CD8-positive, alpha-beta memory T cell (primary cell): ENCODE data around the gene ADO. TPM values are rescaled to one million over a fixed set of nuclear protein-coding genes. Genes with fewer than 3 reads are reported as not detected.
A peak's percentile ranks its signal among the peaks of the same experiment; 100 is the strongest.
"Not testable (repeated sequence)": the region's sequence is repeated elsewhere in the genome, so short reads cannot be mapped to it uniquely, and the experiment has no call there.

Experiments
- CTCF ChIA-PET: fragments of 350-600 bp; sonication (Branson Sonifier 250); formaldehyde crosslinking; loops from one replicate; lab custom pipeline; 2021; ENCODE audit warnings: antibody characterized with exemption; lab: Charles Lee
- POLR2A ChIA-PET: fragments of 350-600 bp; sonication (Branson Sonifier 250); formaldehyde crosslinking; loops from one replicate; lab custom pipeline; 2021; ENCODE audit warnings: antibody characterized with exemption; lab: Charles Lee
- DNase-seq, 5 donors: peaks; one replicate each; pipeline versions ENCODE4 v3.0.0 to v3.0.0-alpha.2; 2020 to 2022; ENCODE audit warnings: mixed read lengths in 1 of 5
- H3K27ac ChIP-seq: one replicate; pipeline ENCODE4 v1.7.0; 2013; ENCODE audit warnings: low read depth, mild to moderate bottlenecking, low read length, moderate library complexity
- H3K27me3 ChIP-seq: 2 replicates; pipeline ENCODE4 v1.7.0; 2013; ENCODE audit warnings: low read length, mild to moderate bottlenecking; ENCODE audit not compliant: insufficient read depth, poor library complexity, severe bottlenecking
- H3K36me3 ChIP-seq: 2 replicates; pipeline ENCODE4 v1.7.0; 2013; ENCODE audit warnings: mild to moderate bottlenecking, low read length, moderate library complexity; ENCODE audit not compliant: insufficient read depth
- H3K4me1 ChIP-seq: 2 replicates; pipeline ENCODE4 v1.7.0; 2013; ENCODE audit warnings: mild to moderate bottlenecking, low read length, moderate library complexity; ENCODE audit not compliant: insufficient read depth
- H3K4me3 ChIP-seq: 2 replicates; pipeline ENCODE4 v1.7.0; 2013; ENCODE audit warnings: mild to moderate bottlenecking, low read length
- H3K9me3 ChIP-seq: 2 replicates; pipeline ENCODE4 v1.7.0; 2013; ENCODE audit warnings: mild to moderate bottlenecking, low read length
- H3K27ac Mint-ChIP-seq, 8 donors: one replicate each; pipeline ENCODE4 v1.8.0; 2020 to 2021; ENCODE audit warnings: mixed read lengths in 8 of 8, mild to moderate bottlenecking in 6 of 8, inconsistent platforms in 3 of 8, moderate library complexity in 3 of 8
- H3K27me3 Mint-ChIP-seq, 2 donors: one replicate each; pipeline ENCODE4 v1.8.0; 2020 to 2021; ENCODE audit warnings: mixed read lengths in 2 of 2, mild to moderate bottlenecking in 1 of 2, moderate library complexity in 1 of 2
- H3K36me3 Mint-ChIP-seq, 3 donors: one replicate each; pipeline ENCODE4 v1.8.0; 2020 to 2021; ENCODE audit warnings: mixed read lengths in 3 of 3, inconsistent platforms in 1 of 3, mild to moderate bottlenecking in 1 of 3
- H3K4me1 Mint-ChIP-seq, 3 donors: one replicate each; pipeline ENCODE4 v1.8.0; 2020 to 2021; ENCODE audit warnings: mixed read lengths in 3 of 3, inconsistent platforms in 1 of 3, mild to moderate bottlenecking in 1 of 3
- H3K4me3 Mint-ChIP-seq, 7 donors: one replicate each; pipeline ENCODE4 v1.8.0; 2020 to 2021; ENCODE audit warnings: mixed read lengths in 7 of 7, mild to moderate bottlenecking in 6 of 7, moderate library complexity in 4 of 7, inconsistent platforms in 2 of 7
- H3K9me3 Mint-ChIP-seq, 5 donors: one replicate each; pipeline ENCODE4 v1.8.0; 2020 to 2022; ENCODE audit warnings: mixed read lengths in 5 of 5, mild to moderate bottlenecking in 3 of 5, moderate library complexity in 2 of 5, inconsistent platforms in 1 of 5
- polyA plus RNA-seq: library from polyadenylated mRNA; unstranded; fragments of 300-500 nt; fragmentation: Illumina TruSeq; gene quantifications from one replicate; pipeline ENCODE4 v1.2.3, GENCODE V29; 2021
- total RNA-seq, 2 experiments: library from RNA; stranded (reverse); gene quantifications; one replicate each; pipeline ENCODE4 v1.2.3, GENCODE V29; 2021

The ADO gene
- total and polyA plus RNA-seq, 3 experiments from 2014 or later, result 2.8 to 39.4 (median 38.4) TPM

DNA sequence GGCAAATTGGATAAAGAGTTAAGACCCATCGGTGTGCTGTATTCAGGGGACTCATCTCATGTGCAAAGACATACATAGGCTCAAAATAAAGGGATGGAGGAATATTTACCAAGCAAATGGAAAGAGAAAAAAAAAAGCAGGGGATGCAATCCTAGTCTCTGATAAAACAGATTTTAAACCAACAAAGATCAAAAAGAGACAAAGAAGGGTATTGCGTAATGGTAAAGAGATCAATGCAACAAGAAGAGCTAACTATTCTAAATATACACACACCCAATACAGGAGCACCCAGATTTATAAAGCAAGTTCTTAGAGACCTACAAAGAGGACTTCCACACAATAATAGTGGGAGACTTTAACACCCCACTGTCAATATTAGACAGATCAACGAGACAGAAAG, 20.0 kb upstream of the ADO start:
- H3K4me1 ChIP-seq, H3K27me3 Mint-ChIP-seq, H3K36me3 ChIP-seq, H3K4me3 ChIP-seq, POLR2A ChIA-PET, DNase-seq, H3K9me3 ChIP-seq, CTCF ChIA-PET, H3K27me3 ChIP-seq, H3K27ac ChIP-seq, H3K4me3 Mint-ChIP-seq: not testable (repeated sequence)
- H3K9me3 Mint-ChIP-seq, result peaks cover 4 to 16% (median 7%) of the 10 kb centered on the region in 5 donors
- H3K27ac Mint-ChIP-seq, result peak overlapping the region in 1 of 8 donors; percentile 7
- H3K4me1 Mint-ChIP-seq, result peaks cover 7 to 15% (median 9%) of the 10 kb centered on the region in 3 donors
- peaks cover 0 to 24% (median 1%) of the 10 kb centered on the region in 3 donors for H3K36me3 Mint-ChIP-seq

DNA sequence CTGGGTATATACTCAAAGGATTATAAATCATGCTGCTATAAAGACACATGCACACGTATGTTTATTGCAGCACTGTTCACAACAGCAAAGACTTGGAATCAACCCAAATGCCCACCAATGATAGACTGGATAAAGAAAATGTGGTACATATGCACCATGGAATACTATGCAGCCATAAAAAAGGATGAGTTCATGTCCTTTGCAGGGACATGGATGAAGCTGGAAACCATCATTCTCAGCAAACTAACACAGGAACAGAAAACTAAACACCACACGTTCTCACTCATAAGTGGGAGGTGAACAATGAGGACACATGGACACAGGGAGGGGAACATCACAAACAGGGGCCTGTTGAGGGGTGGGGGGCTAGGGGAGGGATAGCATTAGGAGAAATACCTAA, 16.2 kb upstream of the ADO start:
- H3K9me3 Mint-ChIP-seq, result peaks cover 4 to 16% (median 7%) of the 10 kb centered on the region in 5 donors
- H3K4me1 Mint-ChIP-seq, H3K27me3 Mint-ChIP-seq, H3K27me3 ChIP-seq, H3K9me3 ChIP-seq, H3K4me1 ChIP-seq, H3K4me3 ChIP-seq, H3K27ac ChIP-seq, POLR2A ChIA-PET, DNase-seq, H3K4me3 Mint-ChIP-seq, H3K36me3 ChIP-seq, CTCF ChIA-PET, H3K27ac Mint-ChIP-seq: not testable (repeated sequence)
- peaks cover 0 to 24% (median 1%) of the 10 kb centered on the region in 3 donors for H3K36me3 Mint-ChIP-seq

DNA sequence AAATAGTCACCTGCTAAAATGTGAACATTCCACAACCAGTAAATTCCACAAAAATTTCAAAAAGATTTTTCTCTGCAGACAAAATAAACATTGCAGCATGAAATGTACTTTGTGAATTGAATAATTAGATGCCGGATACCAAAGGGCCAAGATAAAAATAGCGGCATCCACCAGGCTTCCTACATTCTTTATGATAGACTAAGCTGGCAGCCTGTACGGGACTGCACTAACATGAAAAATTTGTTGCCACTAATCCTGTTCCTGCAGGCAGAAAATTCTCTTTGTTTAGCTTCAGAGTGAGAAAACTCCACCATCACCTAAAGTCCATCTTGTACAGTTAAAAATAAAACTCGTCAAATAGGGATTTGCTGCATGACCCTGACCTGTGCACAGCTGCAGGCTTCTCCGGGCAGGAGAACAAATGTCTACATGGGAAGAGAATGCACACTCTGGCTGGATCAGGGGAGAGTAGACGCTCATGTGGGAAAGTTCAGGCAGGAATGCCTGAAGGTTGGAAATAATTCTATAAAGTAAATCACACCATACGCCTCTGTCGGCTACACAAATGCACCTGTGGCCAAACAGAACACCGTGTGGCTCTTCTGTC, 15.6 kb upstream of the ADO start:
- Histone ChIP-seq H3K36me3 (no peaks in the 10 kb centered on the region), H3K27ac (no peak overlapping the region), H3K9me3 (no peaks in the 10 kb centered on the region), H3K4me1 (no peaks in the 10 kb centered on the region), H3K27me3 (no peaks in the 10 kb centered on the region), H3K4me3 (no peak overlapping the region)
- DNase-seq, result no peak
- Mint-ChIP-seq H3K9me3 (peaks cover 4 to 13% (median 7%) of the 10 kb centered on the region in 5 donors), H3K36me3 (peaks cover 0 to 18% (median 1%) of the 10 kb centered on the region in 3 donors), H3K4me3 (no peak overlapping the region), H3K4me1 (no peaks in the 10 kb centered on the region), H3K27me3 (peaks cover 0 to 9% of the 10 kb centered on the region in 2 donors), H3K27ac (no peak overlapping the region)
- ChIA-PET POLR2A (no interaction called here), CTCF (no interaction called here)

DNA sequence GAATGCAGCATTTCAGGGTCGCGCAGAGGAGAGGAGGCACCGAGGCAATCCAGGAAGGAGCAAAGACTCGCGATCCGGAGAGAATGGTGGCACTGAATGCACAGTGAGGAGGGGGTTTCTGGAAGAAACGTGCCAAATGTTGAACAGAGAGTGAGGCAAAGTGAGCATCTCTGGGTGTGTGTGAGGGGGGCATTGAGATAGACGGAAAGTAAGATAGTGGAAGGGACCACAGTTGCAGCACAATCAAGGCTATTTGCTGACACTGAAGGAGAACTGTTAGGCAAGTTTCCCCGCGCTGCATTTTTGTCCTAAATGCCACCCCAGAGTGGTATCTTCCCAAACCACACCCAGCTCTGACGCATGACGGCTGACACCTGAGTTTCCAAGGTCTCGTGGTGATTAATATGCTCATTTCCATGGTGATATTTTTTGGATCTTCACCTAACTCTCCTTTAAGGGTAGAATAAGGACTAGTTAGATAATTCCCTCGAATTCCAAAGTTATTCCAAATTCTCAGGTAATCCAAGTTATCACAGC, 14.4 kb upstream of the ADO start:
- DNase-seq, result no peak
- no peaks in the 10 kb centered on the region for H3K27me3 ChIP-seq
- Mint-ChIP-seq H3K27ac (no peak overlapping the region), H3K36me3 (peaks cover 0 to 7% (median 1%) of the 10 kb centered on the region in 3 donors), H3K4me3 (no peak overlapping the region), H3K4me1 (no peaks in the 10 kb centered on the region), H3K9me3 (peaks cover 3 to 6% (median 4%) of the 10 kb centered on the region in 5 donors), H3K27me3 (peaks cover 2 to 9% of the 10 kb centered on the region in 2 donors)
- no peak overlapping the region for H3K4me3 ChIP-seq
- CTCF ChIA-PET, result no interaction called here
- POLR2A ChIA-PET, result no interaction called here
- no peaks in the 10 kb centered on the region for H3K9me3 ChIP-seq
- H3K27ac ChIP-seq, result no peak overlapping the region
- H3K4me1 ChIP-seq, result no peaks in the 10 kb centered on the region
- H3K36me3 ChIP-seq, result no peaks in the 10 kb centered on the region

GRCh38 chr10:62790571-62790970, 13.9 kb upstream of the ADO start:
- DNase-seq, result no peak
- Mint-ChIP-seq H3K4me3 (no peak overlapping the region), H3K4me1 (no peaks in the 10 kb centered on the region), H3K27me3 (peaks cover 3 to 9% of the 10 kb centered on the region in 2 donors), H3K36me3 (peaks cover 0 to 4% (median 0%) of the 10 kb centered on the region in 3 donors), H3K27ac (no peak overlapping the region), H3K9me3 (peaks cover 0 to 4% (median 3%) of the 10 kb centered on the region in 5 donors)
- Histone ChIP-seq H3K27me3 (no peaks in the 10 kb centered on the region), H3K4me1 (no peaks in the 10 kb centered on the region), H3K27ac (no peak overlapping the region), H3K36me3 (no peaks in the 10 kb centered on the region), H3K9me3 (no peaks in the 10 kb centered on the region), H3K4me3 (no peak overlapping the region)
- POLR2A ChIA-PET, result no interaction called here
- CTCF ChIA-PET, result no interaction called here

DNA sequence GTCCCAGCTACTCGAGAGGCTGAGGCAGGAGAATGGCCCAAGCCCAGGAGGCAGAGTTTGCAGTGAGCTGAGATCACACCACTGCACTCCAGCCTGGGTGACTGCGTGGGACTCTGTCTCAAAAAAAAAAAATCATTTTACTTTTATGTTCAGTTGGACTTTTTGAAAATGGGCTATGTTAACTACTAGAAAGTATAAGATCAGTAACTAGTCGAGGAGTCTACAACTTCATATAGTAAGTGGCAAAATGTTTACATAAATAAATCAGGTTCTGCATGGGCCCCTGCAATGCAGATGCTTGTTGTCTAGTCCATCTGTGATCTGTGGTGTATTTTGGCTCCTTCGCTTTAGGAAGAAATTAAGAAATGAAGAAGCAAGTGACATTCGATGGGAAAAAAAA, 12.3 kb upstream of the ADO start:
- CTCF ChIA-PET, result no interaction called here
- Mint-ChIP-seq H3K27ac (peak overlapping the region in 1 of 8 donors; percentile 8), H3K4me3 (no peak overlapping the region), H3K27me3 (peaks cover 9 to 18% of the 10 kb centered on the region in 2 donors), H3K36me3 (peaks cover 0 to under 1% (median 0%) of the 10 kb centered on the region in 3 donors), H3K4me1 (no peaks in the 10 kb centered on the region), H3K9me3 (peaks cover 0 to under 1% (median 0%) of the 10 kb centered on the region in 5 donors)
- H3K27me3 ChIP-seq, result no peaks in the 10 kb centered on the region
- H3K27ac ChIP-seq, result no peak overlapping the region
- POLR2A ChIA-PET, result no interaction called here
- H3K36me3 ChIP-seq, result no peaks in the 10 kb centered on the region
- no peaks in the 10 kb centered on the region for H3K9me3 ChIP-seq
- no peaks in the 10 kb centered on the region for H3K4me1 ChIP-seq
- DNase-seq, result no peak
- no peak overlapping the region for H3K4me3 ChIP-seq

- peaks cover 16 to 38% of the 10 kb centered on the region in 2 donors for H3K27me3 Mint-ChIP-seq
- H3K4me3 Mint-ChIP-seq, result no peak overlapping the region
- Histone ChIP-seq H3K4me3 (no peak overlapping the region), H3K36me3 (no peaks in the 10 kb centered on the region), H3K27me3 (no peaks in the 10 kb centered on the region), H3K4me1 (no peaks in the 10 kb centered on the region), H3K9me3 (no peaks in the 10 kb centered on the region), H3K27ac (no peak overlapping the region)
- no peak overlapping the region for H3K27ac Mint-ChIP-seq
- H3K36me3 Mint-ChIP-seq, result no peaks in the 10 kb centered on the region
- DNase-seq, result no peak
- H3K9me3 Mint-ChIP-seq, result no peaks in the 10 kb centered on the region
- H3K4me1 Mint-ChIP-seq, result no peaks in the 10 kb centered on the region
- ChIA-PET CTCF (no interaction called here), POLR2A (interaction anchor here (0.6 kb wide), 1 partner anchor 109 kb away, joined by 3 read pairs; no protein-coding TSS in a partner anchor)
Observed at GRCh38 chr10:62794306-62794705, 10.2 kb upstream of the ADO start.

GRCh38 chr10:62795100-62795499, 9.4 kb upstream of the ADO start:
- Mint-ChIP-seq H3K4me1 (no peaks in the 10 kb centered on the region), H3K9me3 (no peaks in the 10 kb centered on the region), H3K27me3 (peaks cover 14 to 38% of the 10 kb centered on the region in 2 donors), H3K4me3 (no peak overlapping the region), H3K27ac (no peak overlapping the region), H3K36me3 (no peaks in the 10 kb centered on the region)
- no peak for DNase-seq
- Histone ChIP-seq H3K27ac (no peak overlapping the region), H3K27me3 (no peaks in the 10 kb centered on the region), H3K4me1 (no peaks in the 10 kb centered on the region), H3K36me3 (no peaks in the 10 kb centered on the region), H3K9me3 (no peaks in the 10 kb centered on the region), H3K4me3 (no peak overlapping the region)
- POLR2A ChIA-PET, result interaction anchor here (0.6 kb wide), 1 partner anchor 109 kb away, joined by 3 read pairs; no protein-coding TSS in a partner anchor
- CTCF ChIA-PET, result no interaction called here
